ENCODE results near the gene PDZK1. TPM values are rescaled to one million over a fixed set of nuclear protein-coding genes. Genes with fewer than 3 reads are reported as not detected.
"Not testable (repeated sequence)": the region's sequence is repeated elsewhere in the genome, so short reads cannot be mapped to it uniquely, and the experiment has no call there.

PDZK1 gene
- total RNA-seq, 1 donor from 2014 or later: 0.41 TPM

- no peak for TF ChIP-seq CTCF (IDR thresholded peaks at IDR 0.05; ENCODE audit: unreplicated experiment)
- Mint-ChIP-seq H3K36me3 (ENCODE audit: low read depth, unreplicated experiment) (peaks cover 4% of the 10 kb centered on the region), H3K4me1 (ENCODE audit: unreplicated experiment) (peaks cover 3% of the 10 kb centered on the region), H3K27ac (ENCODE audit: unreplicated experiment) (no peak overlapping the region), H3K4me3 (ENCODE audit: unreplicated experiment) (no peak overlapping the region), H3K27me3 (ENCODE audit: unreplicated experiment) (no peaks in the 10 kb centered on the region), H3K9me3 (ENCODE audit: unreplicated experiment) (no peaks in the 10 kb centered on the region)
- DNase-seq (ENCODE audit: low spot score): no peak
Measured at GRCh38 chr1:145692785-145693443, 14.3 kb downstream of the PDZK1 start.

- Mint-ChIP-seq H3K4me3 (ENCODE audit: unreplicated experiment) (no peak overlapping the region), H3K27me3 (ENCODE audit: unreplicated experiment) (no peaks in the 10 kb centered on the region)
Measured at GRCh38 chr1:145690587-145691558, 16.3 kb downstream of the PDZK1 start.

GRCh38 chr1:145689922-145690321 is 17.2 kb downstream of the PDZK1 start:
- DNase-seq (ENCODE audit: low spot score): no peak
- H3K4me1 Mint-ChIP-seq (ENCODE audit: unreplicated experiment): peaks cover 3% of the 10 kb centered on the region
- TF ChIP-seq CTCF (IDR thresholded peaks at IDR 0.05; ENCODE audit: unreplicated experiment): no peak
- no peak overlapping the region for H3K4me3 Mint-ChIP-seq (ENCODE audit: unreplicated experiment)
- H3K27ac Mint-ChIP-seq (ENCODE audit: unreplicated experiment): no peak overlapping the region
- H3K27me3 Mint-ChIP-seq (ENCODE audit: unreplicated experiment): no peaks in the 10 kb centered on the region
- no peaks in the 10 kb centered on the region for H3K36me3 Mint-ChIP-seq (ENCODE audit: low read depth, unreplicated experiment)
- no peaks in the 10 kb centered on the region for H3K9me3 Mint-ChIP-seq (ENCODE audit: unreplicated experiment)

More at GRCh38 chr1:145690587-145691558, 16.3 kb downstream of the PDZK1 start:
- no peaks in the 10 kb centered on the region for H3K36me3 Mint-ChIP-seq (ENCODE audit: low read depth, unreplicated experiment)
- no peaks in the 10 kb centered on the region for H3K9me3 Mint-ChIP-seq (ENCODE audit: unreplicated experiment)
- DNase-seq (ENCODE audit: low spot score): no peak
- peaks cover 3% of the 10 kb centered on the region for H3K4me1 Mint-ChIP-seq (ENCODE audit: unreplicated experiment)
- no peak for TF ChIP-seq CTCF (IDR thresholded peaks at IDR 0.05; ENCODE audit: unreplicated experiment)
- H3K27ac Mint-ChIP-seq (ENCODE audit: unreplicated experiment): no peak overlapping the region

GRCh38 chr1:145688924-145689323 is 18.2 kb downstream of the PDZK1 start:
- no peak for DNase-seq (ENCODE audit: low spot score)
- no peak overlapping the region for H3K4me3 Mint-ChIP-seq (ENCODE audit: unreplicated experiment)
- H3K36me3 Mint-ChIP-seq (ENCODE audit: low read depth, unreplicated experiment): no peaks in the 10 kb centered on the region
- peaks cover 3% of the 10 kb centered on the region for H3K4me1 Mint-ChIP-seq (ENCODE audit: unreplicated experiment)
- H3K9me3 Mint-ChIP-seq (ENCODE audit: unreplicated experiment): no peaks in the 10 kb centered on the region
- H3K27ac Mint-ChIP-seq (ENCODE audit: unreplicated experiment): no peak overlapping the region
- no peak for TF ChIP-seq CTCF (IDR thresholded peaks at IDR 0.05; ENCODE audit: unreplicated experiment)
- H3K27me3 Mint-ChIP-seq (ENCODE audit: unreplicated experiment): no peaks in the 10 kb centered on the region

- DNase-seq (ENCODE audit: low spot score): no peak
- Mint-ChIP-seq H3K4me1 (ENCODE audit: unreplicated experiment) (peaks cover 3% of the 10 kb centered on the region), H3K4me3 (ENCODE audit: unreplicated experiment) (no peak overlapping the region), H3K36me3 (ENCODE audit: low read depth, unreplicated experiment) (no peaks in the 10 kb centered on the region), H3K27ac (ENCODE audit: unreplicated experiment) (no peak overlapping the region), H3K27me3 (ENCODE audit: unreplicated experiment) (no peaks in the 10 kb centered on the region), H3K9me3 (ENCODE audit: unreplicated experiment) (no peaks in the 10 kb centered on the region)
- no peak for TF ChIP-seq CTCF (IDR thresholded peaks at IDR 0.05; ENCODE audit: unreplicated experiment)
Measured at GRCh38 chr1:145688328-145688727, 18.8 kb downstream of the PDZK1 start.

GRCh38 chr1:145686078-145686477 is 21.1 kb downstream of the PDZK1 start:
- not testable (repeated sequence) for H3K27me3 Mint-ChIP-seq (ENCODE audit: unreplicated experiment); H3K4me1 Mint-ChIP-seq (ENCODE audit: unreplicated experiment); H3K9me3 Mint-ChIP-seq (ENCODE audit: unreplicated experiment); H3K27ac Mint-ChIP-seq (ENCODE audit: unreplicated experiment); H3K36me3 Mint-ChIP-seq (ENCODE audit: low read depth, unreplicated experiment); DNase-seq (ENCODE audit: low spot score); H3K4me3 Mint-ChIP-seq (ENCODE audit: unreplicated experiment)

GRCh38 chr1:145684858-145685257 is 22.3 kb downstream of the PDZK1 start:
- H3K27ac Mint-ChIP-seq (ENCODE audit: unreplicated experiment); H3K36me3 Mint-ChIP-seq (ENCODE audit: low read depth, unreplicated experiment); H3K4me1 Mint-ChIP-seq (ENCODE audit: unreplicated experiment); DNase-seq (ENCODE audit: low spot score); H3K9me3 Mint-ChIP-seq (ENCODE audit: unreplicated experiment); H3K4me3 Mint-ChIP-seq (ENCODE audit: unreplicated experiment); H3K27me3 Mint-ChIP-seq (ENCODE audit: unreplicated experiment): not testable (repeated sequence)
